HCT116 (cell line): ENCODE measurements around the gene TOP1. TPM values are rescaled to one million over a fixed set of nuclear protein-coding genes. Genes with fewer than 3 reads are reported as not detected.
A peak's percentile ranks its signal among the peaks of the same experiment; 100 is the strongest.

Experiments
- ATAC-seq: fragments of 200-7000 bp; cut with Tn5 transposase; 2 replicates; pipeline ENCODE4 v1.9.1; 2020; ENCODE audit warnings: mild to moderate bottlenecking, moderate library complexity
- BruUV-seq: library from RNA; stranded (reverse); fragments of 400-500 nt; replicated peaks from 2 replicates; lab custom pipeline; 2021; lab: Mats Ljungman, UMichigan
- CTCF ChIA-PET: fragments of 300-600 bp; sonication (Branson Sonifier 250); formaldehyde crosslinking; loops from one replicate; lab custom pipeline; 2021; ENCODE audit warnings: antibody characterized with exemption; lab: Charles Lee
- POLR2A ChIA-PET: fragments of 300-600, 350-600 bp; sonication (Branson Sonifier 250); formaldehyde crosslinking; loops from one replicate; lab custom pipeline; 2021; ENCODE audit warnings: antibody characterized with exemption; lab: Charles Lee
- RAD21 ChIA-PET, 2 experiments: fragments of 300-600 bp; sonication (Branson Sonifier 250); formaldehyde crosslinking; loops; one replicate each; lab custom pipeline; 2023; ENCODE audit warnings: low total read pairs in 2 of 2; ENCODE audit not compliant: uncharacterized antibody in 2 of 2, unreplicated experiment in 2 of 2, low non-redundant PET in 1 of 2; lab: Charles Lee
- DNase-seq: peaks from one replicate; pipeline ENCODE4 v3.0.0-alpha.2; 2010; ENCODE audit warnings: low read depth, low spot score
- H2AFZ ChIP-seq: fragments of 200-600 bp; shearing (Covaris generic), sonication (generic); 2 replicates; pipeline ENCODE4 v1.6.1; 2017; ENCODE audit warnings: low read depth, mixed run types, mixed read lengths, antibody characterized with exemption, low read length; ENCODE audit not compliant: poor library complexity, severe bottlenecking
- H3K27ac ChIP-seq: 2 replicates; pipeline ENCODE4 v1.5.1; 2012; ENCODE audit warnings: low read depth, low read length
- H3K27me3 ChIP-seq: fragments of 200-600 bp; sonication (generic); 2 replicates; pipeline ENCODE4 v1.6.1; 2016; ENCODE audit warnings: mixed run types, low read length, mixed read lengths; ENCODE audit not compliant: insufficient read depth
- H3K36me3 ChIP-seq, 2 experiments: fragments of 200-500 bp in 1 of 2; fragments of 200-600 bp in 1 of 2; sonication (Bioruptor generic) in 1 of 2; sonication (generic) in 1 of 2; 2 replicates each; pipeline versions ENCODE4 v1.5.1 to v1.6.1; 2014 to 2016; ENCODE audit warnings: low read length in 2 of 2, inconsistent platforms in 1 of 2, mixed read lengths in 1 of 2, mixed run types in 1 of 2; ENCODE audit not compliant: insufficient read depth in 2 of 2, control insufficient read depth in 1 of 2
- H3K4me1 ChIP-seq, 2 experiments: fragments of 200-600 bp in 1 of 2; sonication (generic) in 1 of 2; 2 replicates each; pipeline versions ENCODE4 v1.5.1 to v1.6.1; 2012 to 2017; ENCODE audit warnings: low read length in 2 of 2, inconsistent platforms in 1 of 2, mild to moderate bottlenecking in 1 of 2, mixed read lengths in 1 of 2, mixed run types in 1 of 2, moderate library complexity in 1 of 2; ENCODE audit not compliant: insufficient read depth in 2 of 2, control insufficient read depth in 1 of 2
- H3K4me2 ChIP-seq: fragments of 200-600 bp; sonication (generic); 2 replicates; pipeline ENCODE4 v1.6.1; 2017; ENCODE audit warnings: mixed run types, low read length, mixed read lengths
- H3K4me3 ChIP-seq, 2 experiments: fragments of 200-600 bp in 1 of 2; sonication (generic) in 1 of 2; replicated peaks in 1 of 2; 2 replicates each; pipeline ENCODE4 v1.5.1; 2011 to 2016; ENCODE audit warnings: low read length in 2 of 2, control low read depth in 1 of 2, low read depth in 1 of 2, mild to moderate bottlenecking in 1 of 2, mixed read lengths in 1 of 2, mixed run types in 1 of 2
- H3K79me2 ChIP-seq: fragments of 200-600 bp; sonication (generic); 2 replicates; pipeline ENCODE4 v1.6.1; 2017; ENCODE audit warnings: mild to moderate bottlenecking, mixed run types, low read length, moderate library complexity, mixed read lengths; ENCODE audit not compliant: insufficient read depth
- H3K9ac ChIP-seq: fragments of 200-600 bp; sonication (generic); 2 replicates; pipeline ENCODE4 v1.6.1; 2016; ENCODE audit warnings: low read length, mixed read lengths
- H3K9me2 ChIP-seq: fragments of 200-600 bp; sonication (generic), shearing (Covaris generic); 2 replicates; pipeline ENCODE4 v1.6.1; 2017; ENCODE audit warnings: mixed run types, mild to moderate bottlenecking, moderate library complexity; ENCODE audit not compliant: insufficient read depth
- H3K9me3 ChIP-seq, 2 experiments: fragments of 200-500 bp in 1 of 2; fragments of 200-600 bp in 1 of 2; sonication (Bioruptor generic) in 1 of 2; sonication (generic) in 1 of 2; 2 replicates each; pipeline ENCODE4 v1.6.1; 2014 to 2017; ENCODE audit warnings: low read length in 2 of 2, mixed read lengths in 2 of 2, inconsistent platforms in 1 of 2, low read depth in 1 of 2, mild to moderate bottlenecking in 1 of 2, mixed run types in 1 of 2, moderate library complexity in 1 of 2; ENCODE audit not compliant: control insufficient read depth in 1 of 2, insufficient read depth in 1 of 2
- H4K20me1 ChIP-seq: fragments of 200-600 bp; sonication (generic), shearing (Covaris generic); 2 replicates; pipeline ENCODE4 v1.6.1; 2017; ENCODE audit warnings: mixed run types, mild to moderate bottlenecking, moderate library complexity; ENCODE audit not compliant: insufficient read depth
- CEBPB ChIP-seq: IDR thresholded peaks from 2 replicates; pipeline ENCODE4 v1.6.1; 2012; ENCODE audit warnings: low read depth
- EGR1 ChIP-seq: IDR thresholded peaks from 2 replicates; pipeline ENCODE4 v1.6.1; 2012; ENCODE audit warnings: low read depth
- ELF1 ChIP-seq: IDR thresholded peaks from 2 replicates; pipeline ENCODE4 v1.6.1; 2012; ENCODE audit warnings: low read depth, borderline replicate concordance
- EZH2phosphoT487 ChIP-seq: fragments of 200-600 bp; IDR thresholded peaks from 2 replicates; pipeline ENCODE4 v1.6.1; 2018; ENCODE audit warnings: antibody characterized with exemption, borderline replicate concordance
- FOSL1 ChIP-seq: IDR thresholded peaks from 2 replicates; pipeline ENCODE4 v1.6.1; 2012; ENCODE audit warnings: low read depth
- JUND ChIP-seq: IDR thresholded peaks from 2 replicates; pipeline ENCODE4 v1.6.1; 2012
- POLR2A ChIP-seq: IDR thresholded peaks from 2 replicates; pipeline ENCODE4 v1.7.0; 2011; ENCODE audit warnings: borderline replicate concordance; ENCODE audit not compliant: insufficient read depth, insufficient read length; ENCODE audit errors: extremely low read depth
- RAD21 ChIP-seq: IDR thresholded peaks from 2 replicates; pipeline ENCODE4 v1.6.1; 2012; ENCODE audit warnings: low read depth, mild to moderate bottlenecking
- SP1 ChIP-seq: IDR thresholded peaks from 2 replicates; pipeline ENCODE4 v1.6.1; 2012; ENCODE audit warnings: low read depth
- SRF ChIP-seq: IDR thresholded peaks from 2 replicates; pipeline ENCODE4 v1.6.1; 2012; ENCODE audit warnings: low read depth
- TCF7L2 ChIP-seq: IDR thresholded peaks from 2 replicates; pipeline ENCODE4 v1.7.0; 2011; ENCODE audit warnings: borderline replicate concordance, inconsistent platforms; ENCODE audit not compliant: insufficient read depth, insufficient read length; ENCODE audit errors: extremely low read depth
- ZFX ChIP-seq: fragments of 450-650 bp; IDR thresholded peaks from 2 replicates; pipeline ENCODE4 v1.6.1; 2017
- intact Hi-C: fragments of 100-400 bp; cut with micrococcal nuclease; formaldehyde crosslinking; loops from 2 replicates; pipeline ENCODE4 v1.10.0; 2022
- total RNA-seq: library from RNA; stranded (reverse); gene quantifications from one replicate; pipeline ENCODE4 v1.2.1, GENCODE V29; 2021; ENCODE audit not compliant: unreplicated experiment
- TF ChIP-seq, protein P1 (sequence below): IDR thresholded peaks from 2 replicates; pipeline ENCODE4 v1.6.1; 2012
- TF ChIP-seq, protein P2 (sequence below), 3 experiments: fragments of 200-600 bp in 1 of 3; sonication (generic) in 1 of 3; IDR thresholded peaks in 2 of 3; conservative IDR thresholded peaks in 1 of 3; 2 replicates each; pipeline ENCODE4 v1.5.1; 2012 to 2017; ENCODE audit warnings: low read depth in 2 of 3, low read length in 2 of 3, antibody characterized with exemption in 1 of 3, borderline replicate concordance in 1 of 3, control low read depth in 1 of 3, mild to moderate bottlenecking in 1 of 3, mixed read lengths in 1 of 3, mixed run types in 1 of 3, moderate library complexity in 1 of 3; ENCODE audit not compliant: insufficient read depth in 1 of 3
- TF ChIP-seq, protein P3 (sequence below): IDR thresholded peaks from 2 replicates; pipeline ENCODE4 v1.6.1; 2012

TOP1 gene
- total RNA-seq, 1 experiment from 2014 or later, result 190 TPM

DNA sequence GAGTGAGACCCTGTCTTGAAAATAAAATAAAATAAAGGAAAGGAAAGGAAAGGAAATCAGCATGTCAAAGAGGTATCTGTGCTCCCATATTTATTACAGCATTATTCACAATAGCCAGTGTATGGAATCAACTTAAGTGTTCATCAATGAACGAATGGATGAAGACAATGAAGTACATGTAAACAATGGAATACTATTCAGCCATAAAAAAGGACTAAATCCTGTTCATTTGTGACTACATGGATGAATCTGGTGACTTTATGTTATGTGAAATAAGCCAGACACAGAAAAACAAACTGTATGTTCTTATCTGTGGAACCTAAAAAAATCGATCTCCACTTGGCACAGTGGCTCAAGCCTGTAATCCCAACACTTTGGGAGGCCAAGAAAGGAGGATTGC is 28.0 kb upstream of the TOP1 start:
- no peaks in the 10 kb centered on the region for H4K20me1 ChIP-seq
- H3K9me2 ChIP-seq, result no peaks in the 10 kb centered on the region
- 0 out of 2 replicates have a peak overlapping the region, but pooled peaks have one; percentile 18 for H3K4me2 ChIP-seq
- no peaks in the 10 kb centered on the region for H3K9me3 ChIP-seq
- BruUV-seq, result no TSS peak
- H3K27me3 ChIP-seq, result no peaks in the 10 kb centered on the region
- no peaks in the 10 kb centered on the region for H3K79me2 ChIP-seq
- H3K4me1 ChIP-seq, result peaks cover 38 to 63% of the 10 kb centered on the region in 2 experiments
- no peak overlapping the region for H3K9ac ChIP-seq
- RAD21 ChIA-PET, result no interaction called here
- H3K36me3 ChIP-seq, result no peaks in the 10 kb centered on the region
- CTCF ChIA-PET, result interaction anchor here (1.8 kb wide), 1 partner anchor 10 kb away, joined by 11 read pairs; no protein-coding TSS in a partner anchor
- intact Hi-C loops, result no loop called here
- H2AFZ ChIP-seq, result no peak overlapping the region
- DNase-seq, result no peak
- no peak for ATAC-seq
- TF ChIP-seq EGR1 (no peak), SP1 (no peak), FOSL1 (no peak), JUND (no peak), POLR2A (no peak), SRF (no peak), RAD21 (no peak), CEBPB (no peak), ELF1 (no peak), EZH2phosphoT487 (no peak), TCF7L2 (no peak), ZFX (no peak)
- TF ChIP-seq, protein P1, sequence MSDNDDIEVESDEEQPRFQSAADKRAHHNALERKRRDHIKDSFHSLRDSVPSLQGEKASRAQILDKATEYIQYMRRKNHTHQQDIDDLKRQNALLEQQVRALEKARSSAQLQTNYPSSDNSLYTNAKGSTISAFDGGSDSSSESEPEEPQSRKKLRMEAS, result no peak
- TF ChIP-seq, protein P2, sequence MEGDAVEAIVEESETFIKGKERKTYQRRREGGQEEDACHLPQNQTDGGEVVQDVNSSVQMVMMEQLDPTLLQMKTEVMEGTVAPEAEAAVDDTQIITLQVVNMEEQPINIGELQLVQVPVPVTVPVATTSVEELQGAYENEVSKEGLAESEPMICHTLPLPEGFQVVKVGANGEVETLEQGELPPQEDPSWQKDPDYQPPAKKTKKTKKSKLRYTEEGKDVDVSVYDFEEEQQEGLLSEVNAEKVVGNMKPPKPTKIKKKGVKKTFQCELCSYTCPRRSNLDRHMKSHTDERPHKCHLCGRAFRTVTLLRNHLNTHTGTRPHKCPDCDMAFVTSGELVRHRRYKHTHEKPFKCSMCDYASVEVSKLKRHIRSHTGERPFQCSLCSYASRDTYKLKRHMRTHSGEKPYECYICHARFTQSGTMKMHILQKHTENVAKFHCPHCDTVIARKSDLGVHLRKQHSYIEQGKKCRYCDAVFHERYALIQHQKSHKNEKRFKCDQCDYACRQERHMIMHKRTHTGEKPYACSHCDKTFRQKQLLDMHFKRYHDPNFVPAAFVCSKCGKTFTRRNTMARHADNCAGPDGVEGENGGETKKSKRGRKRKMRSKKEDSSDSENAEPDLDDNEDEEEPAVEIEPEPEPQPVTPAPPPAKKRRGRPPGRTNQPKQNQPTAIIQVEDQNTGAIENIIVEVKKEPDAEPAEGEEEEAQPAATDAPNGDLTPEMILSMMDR (IDR thresholded peaks at IDR 0.05 in 2 of 3, conservative IDR thresholded peaks at IDR 0.05 in 1 of 3; ENCODE audit: borderline replicate concordance in 1 of 3, insufficient read depth in 1 of 3, low read depth in 2 of 3, low read length in 2 of 3), result no peak
- TF ChIP-seq, protein P3, sequence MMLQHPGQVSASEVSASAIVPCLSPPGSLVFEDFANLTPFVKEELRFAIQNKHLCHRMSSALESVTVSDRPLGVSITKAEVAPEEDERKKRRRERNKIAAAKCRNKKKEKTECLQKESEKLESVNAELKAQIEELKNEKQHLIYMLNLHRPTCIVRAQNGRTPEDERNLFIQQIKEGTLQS, result no peak
- no peak overlapping the region for H3K4me3 ChIP-seq
- no peak overlapping the region for H3K27ac ChIP-seq
- POLR2A ChIA-PET, result no interaction called here
